ENCODE data around the gene MBLAC2.

Gene MBLAC2

GRCh38 chr5:90474235-90475107, at the start of gene MBLAC2, which contains the start of gene POLR3G:
Gene MBLAC2, minus strand, starts transcription at chr5:90474771. Its CDS starts 479 bp downstream, at chr5:90474292.
Gene POLR3G, plus strand, starts transcription at chr5:90474864. Its CDS starts 10,704 bp downstream, at chr5:90485568.
- DNase-seq (ENCODE audit: low read depth), result peak; percentile 77

- no peak for DNase-seq (ENCODE audit: low read depth)
Observed at GRCh38 chr5:90519081-90519480, 44.5 kb upstream of the MBLAC2 start.

- peak; percentile 1 for DNase-seq (ENCODE audit: low read depth)
Observed at GRCh38 chr5:90518661-90519060, 44.1 kb upstream of the MBLAC2 start.

- DNase-seq (ENCODE audit: low read depth), result no peak
Observed at GRCh38 chr5:90514520-90514919, 39.9 kb upstream of the MBLAC2 start.

GRCh38 chr5:90510438-90510837, 35.9 kb upstream of the MBLAC2 start:
- no peak for DNase-seq (ENCODE audit: low read depth)

GRCh38 chr5:90506221-90506620, 31.6 kb upstream of the MBLAC2 start:
- DNase-seq (ENCODE audit: low read depth), result no peak

GRCh38 chr5:90504743-90505142, 30.2 kb upstream of the MBLAC2 start:
- DNase-seq (ENCODE audit: low read depth), result no peak

GRCh38 chr5:90503596-90503995, 29.0 kb upstream of the MBLAC2 start:
- no peak for DNase-seq (ENCODE audit: low read depth)

- no peak for DNase-seq (ENCODE audit: low read depth)
Observed at GRCh38 chr5:90495146-90495545, 20.6 kb upstream of the MBLAC2 start.

GRCh38 chr5:90494043-90494442, 19.5 kb upstream of the MBLAC2 start:
- no peak for DNase-seq (ENCODE audit: low read depth)

GRCh38 chr5:90488791-90489190, 14.2 kb upstream of the MBLAC2 start:
- DNase-seq (ENCODE audit: low read depth), result peak; percentile 59

GRCh38 chr5:90484540-90484939, 10.0 kb upstream of the MBLAC2 start:
- DNase-seq (ENCODE audit: low read depth), result no peak

- DNase-seq (ENCODE audit: low read depth), result no peak
Observed at GRCh38 chr5:90483206-90483605, 8.6 kb upstream of the MBLAC2 start.

GRCh38 chr5:90480699-90481098, 6.1 kb upstream of the MBLAC2 start:
- no peak for DNase-seq (ENCODE audit: low read depth)

GRCh38 chr5:90479611-90480385, 5.2 kb upstream of the MBLAC2 start:
- no peak for DNase-seq (ENCODE audit: low read depth)

GRCh38 chr5:90477621-90478215, 3.1 kb upstream of the MBLAC2 start:
- no peak for DNase-seq (ENCODE audit: low read depth)

GRCh38 chr5:90477073-90477472, 2.5 kb upstream of the MBLAC2 start:
- DNase-seq (ENCODE audit: low read depth), result no peak

- no peak for DNase-seq (ENCODE audit: low read depth)
Observed at GRCh38 chr5:90476391-90476790, 1.8 kb upstream of the MBLAC2 start.

GRCh38 chr5:90475436-90475980, 937 bp upstream of the MBLAC2 start:
- DNase-seq (ENCODE audit: low read depth), result no peak

GRCh38 chr5:90473396-90474234, 956 bp downstream of the MBLAC2 start:
- no peak for DNase-seq (ENCODE audit: low read depth)

- DNase-seq (ENCODE audit: low read depth), result no peak
Observed at GRCh38 chr5:90472783-90473395, 1.7 kb downstream of the MBLAC2 start.

All from GM04504 (cell line).